GM12875 (cell line): ENCODE results near the gene MON2.

Source experiments
- H3K4me3 ChIP-seq: one replicate; pipeline ENCODE4 v1.5.1; 2011; ENCODE audit warnings: low read depth, low read length, control low read depth
- TF ChIP-seq, protein P1 (sequence below): IDR thresholded peaks from 2 replicates; pipeline ENCODE4 v1.5.1; 2011; ENCODE audit warnings: low read depth, mild to moderate bottlenecking, control low read depth, inconsistent platforms, low read length, moderate library complexity, borderline replicate concordance; ENCODE audit not compliant: insufficient read depth

The MON2 gene

DNA sequence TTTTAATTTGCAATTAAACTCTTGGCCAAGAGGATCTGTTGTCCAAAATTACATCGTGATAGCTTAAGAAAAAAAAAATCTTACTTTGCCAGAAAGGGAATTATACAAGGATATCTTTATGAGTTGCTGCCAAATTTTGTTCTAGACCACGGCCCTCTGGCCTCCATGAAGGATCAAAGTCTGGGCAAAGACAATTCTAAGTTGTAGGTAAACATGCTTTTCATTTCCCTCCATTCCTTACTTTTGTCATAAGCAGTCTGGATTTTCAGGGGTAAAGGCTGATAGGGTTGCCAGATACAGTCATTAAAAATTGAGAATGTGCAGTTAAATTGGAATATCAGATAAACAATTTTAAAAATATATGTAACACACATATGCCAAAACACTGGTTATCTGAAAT, 135.1 kb downstream of the MON2 start:
- no peak overlapping the region for H3K4me3 ChIP-seq
- TF ChIP-seq, protein P1, sequence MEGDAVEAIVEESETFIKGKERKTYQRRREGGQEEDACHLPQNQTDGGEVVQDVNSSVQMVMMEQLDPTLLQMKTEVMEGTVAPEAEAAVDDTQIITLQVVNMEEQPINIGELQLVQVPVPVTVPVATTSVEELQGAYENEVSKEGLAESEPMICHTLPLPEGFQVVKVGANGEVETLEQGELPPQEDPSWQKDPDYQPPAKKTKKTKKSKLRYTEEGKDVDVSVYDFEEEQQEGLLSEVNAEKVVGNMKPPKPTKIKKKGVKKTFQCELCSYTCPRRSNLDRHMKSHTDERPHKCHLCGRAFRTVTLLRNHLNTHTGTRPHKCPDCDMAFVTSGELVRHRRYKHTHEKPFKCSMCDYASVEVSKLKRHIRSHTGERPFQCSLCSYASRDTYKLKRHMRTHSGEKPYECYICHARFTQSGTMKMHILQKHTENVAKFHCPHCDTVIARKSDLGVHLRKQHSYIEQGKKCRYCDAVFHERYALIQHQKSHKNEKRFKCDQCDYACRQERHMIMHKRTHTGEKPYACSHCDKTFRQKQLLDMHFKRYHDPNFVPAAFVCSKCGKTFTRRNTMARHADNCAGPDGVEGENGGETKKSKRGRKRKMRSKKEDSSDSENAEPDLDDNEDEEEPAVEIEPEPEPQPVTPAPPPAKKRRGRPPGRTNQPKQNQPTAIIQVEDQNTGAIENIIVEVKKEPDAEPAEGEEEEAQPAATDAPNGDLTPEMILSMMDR, result no peak

DNA sequence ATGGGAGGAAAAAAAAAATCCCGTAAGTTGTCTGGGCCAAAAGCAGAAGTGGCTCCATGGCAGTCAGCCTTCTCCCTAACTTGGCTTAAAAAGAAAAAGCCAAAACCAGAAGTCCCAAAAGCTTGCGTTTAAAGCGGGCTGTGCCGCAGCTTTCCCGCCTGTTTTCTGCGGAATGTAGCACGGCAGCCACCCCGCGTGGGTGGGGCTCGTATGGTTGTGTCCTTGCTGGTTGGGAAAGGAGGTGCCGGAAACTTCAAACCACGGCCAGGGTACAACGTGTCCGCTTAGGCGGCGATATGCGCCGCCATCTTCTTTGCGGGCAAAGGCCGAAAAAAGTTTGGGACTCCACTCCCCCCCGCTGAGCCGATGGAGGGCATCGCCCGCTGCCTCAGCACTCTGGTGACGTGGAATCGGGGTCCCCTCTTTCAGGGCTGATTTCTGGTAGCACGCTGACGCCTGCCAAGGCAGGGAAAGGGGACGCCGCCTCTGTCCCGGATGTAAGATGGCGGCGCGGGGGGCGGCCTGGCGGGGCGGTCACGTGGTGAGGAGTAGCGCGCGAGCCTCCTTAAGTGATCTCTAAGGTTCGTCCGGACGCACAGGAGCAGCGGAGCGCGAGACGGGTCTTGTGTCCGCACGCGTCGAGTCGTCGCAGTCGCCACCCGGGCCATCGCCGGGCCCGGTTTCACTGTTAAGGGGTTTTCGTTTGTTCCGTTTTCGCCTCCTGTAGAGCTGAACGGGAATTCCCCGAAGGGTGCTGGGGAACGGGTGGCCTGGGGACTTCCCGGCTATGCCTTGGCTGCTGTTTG, 135.8 kb downstream of the MON2 start:
- peak overlapping the region; percentile 85 for H3K4me3 ChIP-seq
- TF ChIP-seq, protein P1, result no peak

DNA sequence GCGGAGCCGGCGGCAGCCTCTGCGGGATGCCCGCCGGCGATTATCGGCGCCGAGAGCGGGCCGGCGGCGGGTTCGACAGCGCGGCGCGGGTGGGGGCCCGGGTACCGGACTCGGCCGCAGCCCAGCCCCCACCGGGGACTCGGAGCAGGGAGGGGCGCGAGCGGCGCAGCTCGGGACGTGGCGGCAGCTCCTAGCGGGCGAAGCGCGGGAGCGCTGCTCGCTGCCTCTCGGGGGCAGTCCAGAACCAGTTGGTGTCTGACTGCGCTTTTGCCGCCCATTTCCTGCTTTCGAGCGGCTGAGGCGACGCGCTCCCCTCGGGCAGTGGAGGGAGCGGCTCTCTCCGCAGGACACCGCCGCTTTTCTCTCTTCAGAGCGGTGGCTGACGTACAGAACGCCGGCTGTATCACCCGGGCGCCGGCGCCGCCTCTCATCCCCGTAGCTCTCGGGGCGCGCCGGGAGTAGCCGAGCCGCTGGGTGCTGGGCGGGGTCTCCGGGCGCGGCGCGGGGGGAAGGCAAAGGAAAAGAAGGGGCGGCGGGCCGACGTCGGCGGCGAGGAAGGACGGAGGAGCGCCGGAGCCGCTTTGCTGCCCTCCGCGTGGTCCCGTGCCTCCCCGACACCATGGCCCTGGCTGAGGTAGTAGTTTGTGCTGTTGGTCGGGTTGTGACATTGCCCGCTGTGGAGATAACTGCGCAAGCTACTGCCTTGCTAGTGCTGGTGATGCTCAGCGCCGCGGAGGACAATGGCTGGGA, 136.6 kb downstream of the MON2 start:
- H3K4me3 ChIP-seq, result peak overlapping the region; percentile 85
- TF ChIP-seq, protein P1, result peak; percentile 62

DNA sequence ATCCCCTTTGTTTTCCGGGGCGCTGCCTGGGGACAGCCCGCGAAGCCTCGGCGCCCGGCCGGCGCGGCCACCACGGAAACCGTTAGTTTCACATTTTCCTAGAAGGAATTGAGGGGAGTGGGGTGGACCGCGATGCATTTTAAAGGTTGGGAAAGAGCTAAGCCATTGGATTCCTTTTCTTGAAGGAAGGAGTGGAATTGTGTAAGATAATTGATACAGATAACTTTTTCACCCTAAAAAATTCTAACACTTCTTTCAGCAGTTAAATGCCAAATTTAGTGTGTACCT, 137.1 kb downstream of the MON2 start:
- peak overlapping the region; percentile 85 for H3K4me3 ChIP-seq
- TF ChIP-seq, protein P1, result no peak

DNA sequence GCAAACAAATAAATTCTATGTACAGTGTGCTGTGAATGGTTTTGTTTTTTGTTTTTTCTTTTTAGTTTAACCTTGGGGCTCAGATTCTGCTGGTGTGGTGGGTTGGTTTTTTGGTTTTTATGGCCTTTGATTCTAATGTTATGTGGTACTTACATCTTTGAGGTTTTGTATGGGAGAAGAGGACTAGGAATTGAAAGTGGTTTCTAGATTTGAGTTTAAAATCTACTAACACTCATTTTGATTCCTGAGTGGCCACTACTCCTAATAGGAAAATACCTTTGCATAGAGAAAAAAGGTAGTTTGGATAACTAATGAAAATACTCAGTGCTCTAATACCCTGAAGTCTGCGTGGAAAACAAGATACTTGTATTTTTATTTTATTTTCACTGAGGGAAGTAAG, 137.7 kb downstream of the MON2 start:
- peak overlapping the region; percentile 85 for H3K4me3 ChIP-seq
- TF ChIP-seq, protein P1, result no peak

DNA sequence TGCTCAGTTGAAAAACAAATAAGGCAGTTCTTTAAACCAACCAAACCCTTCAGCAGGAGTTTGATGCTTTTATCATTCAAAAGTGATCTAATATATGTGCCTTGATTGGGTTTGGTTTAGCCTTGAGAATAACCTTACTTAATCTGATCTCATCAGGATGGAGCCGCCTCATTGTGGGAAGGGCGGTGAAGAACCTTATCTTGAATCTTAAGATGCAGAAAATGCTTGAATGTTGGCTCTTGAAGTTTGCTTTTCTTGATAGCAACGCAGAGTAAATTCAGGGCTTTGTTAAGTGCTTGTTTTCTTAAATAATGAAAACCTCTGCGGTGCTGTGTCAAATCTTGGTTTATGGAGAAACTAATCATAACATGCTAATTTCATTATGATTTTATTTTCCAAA, 138.2 kb downstream of the MON2 start:
- TF ChIP-seq, protein P1, result no peak

DNA sequence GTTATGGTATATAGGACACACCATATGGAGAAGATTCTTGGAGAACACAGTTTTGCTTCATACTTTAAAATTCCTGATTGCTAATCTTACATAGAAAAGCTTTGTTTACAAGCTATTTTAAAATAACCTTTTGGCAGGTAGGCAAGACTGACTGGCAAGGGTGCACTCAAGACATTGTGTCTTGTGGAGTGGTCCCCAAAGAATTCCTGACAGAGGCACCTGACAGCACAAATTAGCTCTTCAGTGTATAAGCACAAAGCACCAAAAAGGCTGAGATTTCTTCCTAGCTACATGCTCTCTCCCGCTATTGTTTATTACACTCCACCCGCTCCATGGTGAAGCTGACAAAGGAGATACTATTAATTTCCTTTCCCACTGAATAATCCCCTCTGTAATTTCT, 139.4 kb downstream of the MON2 start:
- TF ChIP-seq, protein P1, result no peak

More for the DNA sequence above, 138.2 kb downstream of the MON2 start:
- H3K4me3 ChIP-seq, result peak overlapping the region; percentile 85

More for the DNA sequence above, 139.4 kb downstream of the MON2 start:
- H3K4me3 ChIP-seq, result no peak overlapping the region
